SK-N-SH (cell line): ENCODE measurements around the gene CLASP1.

Source experiments
- CTCF ChIP-seq: fragments of 200-600 bp; sonication (generic); IDR thresholded peaks from 2 replicates; pipeline ENCODE4 v1.6.1; 2017; ENCODE audit warnings: antibody characterized with exemption, mild to moderate bottlenecking, moderate library complexity
- EP300 ChIP-seq, 2 experiments: IDR thresholded peaks; 2 replicates each; pipeline versions ENCODE4 v1.4.0 to v1.6.1; 2012; ENCODE audit warnings: borderline replicate concordance in 1 of 2, low read depth in 1 of 2, low read length in 1 of 2
- FOSL2 ChIP-seq: IDR thresholded peaks from 2 replicates; pipeline ENCODE4 v1.4.0; 2012; ENCODE audit warnings: low read depth, mild to moderate bottlenecking, moderate library complexity, borderline replicate concordance
- FOXJ3 ChIP-seq: sonication (generic); formaldehyde crosslinking; IDR thresholded peaks from 2 replicates; pipeline ENCODE4 v1.5.1; 2020; ENCODE audit warnings: mild to moderate bottlenecking, missing genetic modification reagents
- FOXM1 ChIP-seq: IDR thresholded peaks from 2 replicates; pipeline ENCODE4 v1.4.0; 2012; ENCODE audit warnings: low read depth, mild to moderate bottlenecking
- JUND ChIP-seq: IDR thresholded peaks from 2 replicates; pipeline ENCODE4 v1.4.0; 2012
- MAX ChIP-seq: IDR thresholded peaks from 2 replicates; pipeline ENCODE4 v1.4.0; 2012; ENCODE audit warnings: low read depth
- POLR2AphosphoS5 ChIP-seq: IDR thresholded peaks from 2 replicates; pipeline ENCODE4 v1.6.1; 2012; ENCODE audit warnings: low read depth, low read length
- RCOR1 ChIP-seq: fragments of 150-350 bp; IDR thresholded peaks from 2 replicates; pipeline ENCODE4 v1.6.1; 2017; ENCODE audit warnings: antibody characterized with exemption, low read length
- REST ChIP-seq: IDR thresholded peaks from 2 replicates; pipeline ENCODE4 v1.6.1; 2012; ENCODE audit warnings: mild to moderate bottlenecking, low read depth, low read length, moderate library complexity
- RFX5 ChIP-seq: IDR thresholded peaks from 2 replicates; pipeline ENCODE4 v1.6.1; 2012; ENCODE audit warnings: mild to moderate bottlenecking, improper control_type of control experiment, low read length
- TAF1 ChIP-seq: IDR thresholded peaks from 2 replicates; pipeline ENCODE4 v1.6.1; 2012; ENCODE audit warnings: low read depth, mild to moderate bottlenecking, low read length, moderate library complexity, borderline replicate concordance

GRCh38 chr2:121640380-121641316, 8.6 kb downstream of the CLASP1 start:
- no peak for TF ChIP-seq FOXJ3
- TF ChIP-seq POLR2AphosphoS5: no peak
- TF ChIP-seq CTCF: no peak
- TF ChIP-seq EP300 (IDR thresholded peaks at IDR 0.05; ENCODE audit: borderline replicate concordance in 1 of 2, low read depth in 1 of 2, low read length in 1 of 2): no peak
- no peak for TF ChIP-seq REST
- no peak for TF ChIP-seq TAF1
- TF ChIP-seq MAX: no peak
- no peak for TF ChIP-seq FOXM1
- no peak for TF ChIP-seq FOSL2
- no peak for TF ChIP-seq JUND
- no peak for TF ChIP-seq RCOR1
- TF ChIP-seq RFX5: no peak
